Brain pericyte (primary cell): ENCODE measurements around the gene GLIPR1L2.
A peak's percentile ranks its signal among the peaks of the same experiment; 100 is the strongest.

Experiments used
- DNase-seq: peaks from one replicate; pipeline ENCODE4 v3.0.0-alpha.2; 2012; ENCODE audit warnings: low read depth, low spot score

Gene GLIPR1L2

DNA sequence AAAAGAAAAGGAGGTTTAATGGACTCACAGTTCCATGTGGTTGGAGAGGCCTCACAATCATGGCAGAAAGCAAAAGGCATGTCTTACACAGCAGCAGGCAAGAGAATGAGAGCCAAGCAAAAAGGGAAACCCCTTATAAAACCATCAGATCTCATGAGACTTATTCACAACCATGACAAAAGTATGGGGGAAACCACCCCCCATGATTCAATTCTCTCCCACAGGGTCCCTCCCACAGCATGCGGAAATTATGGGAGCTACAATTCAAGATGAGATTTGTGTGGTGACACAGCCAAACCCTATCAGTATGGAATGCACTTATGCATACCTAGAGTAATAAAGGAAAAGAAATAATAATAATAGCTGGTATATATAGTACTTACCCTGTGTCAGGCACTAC lies 85.2 kb downstream of the GLIPR1L2 start:
- DNase-seq, result no peak

DNA sequence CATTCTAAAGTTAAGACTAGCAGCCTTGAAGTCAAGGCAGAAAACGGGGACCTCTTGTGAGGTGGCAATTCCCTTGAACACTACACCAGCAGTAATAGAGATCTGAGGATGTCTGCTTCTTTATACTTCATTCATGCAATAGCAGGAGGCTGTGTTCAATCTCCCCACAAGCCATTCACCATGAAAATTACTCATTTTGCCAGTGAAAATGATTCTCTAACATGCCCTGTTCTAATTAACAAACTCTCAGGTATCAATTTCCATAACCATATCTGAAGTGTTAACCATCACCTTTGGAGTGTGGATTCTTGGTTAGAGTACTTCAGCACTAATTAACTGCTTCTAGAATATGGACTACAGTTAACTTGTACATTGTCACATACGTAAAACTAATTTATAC lies 86.2 kb downstream of the GLIPR1L2 start:
- DNase-seq, result no peak

DNA sequence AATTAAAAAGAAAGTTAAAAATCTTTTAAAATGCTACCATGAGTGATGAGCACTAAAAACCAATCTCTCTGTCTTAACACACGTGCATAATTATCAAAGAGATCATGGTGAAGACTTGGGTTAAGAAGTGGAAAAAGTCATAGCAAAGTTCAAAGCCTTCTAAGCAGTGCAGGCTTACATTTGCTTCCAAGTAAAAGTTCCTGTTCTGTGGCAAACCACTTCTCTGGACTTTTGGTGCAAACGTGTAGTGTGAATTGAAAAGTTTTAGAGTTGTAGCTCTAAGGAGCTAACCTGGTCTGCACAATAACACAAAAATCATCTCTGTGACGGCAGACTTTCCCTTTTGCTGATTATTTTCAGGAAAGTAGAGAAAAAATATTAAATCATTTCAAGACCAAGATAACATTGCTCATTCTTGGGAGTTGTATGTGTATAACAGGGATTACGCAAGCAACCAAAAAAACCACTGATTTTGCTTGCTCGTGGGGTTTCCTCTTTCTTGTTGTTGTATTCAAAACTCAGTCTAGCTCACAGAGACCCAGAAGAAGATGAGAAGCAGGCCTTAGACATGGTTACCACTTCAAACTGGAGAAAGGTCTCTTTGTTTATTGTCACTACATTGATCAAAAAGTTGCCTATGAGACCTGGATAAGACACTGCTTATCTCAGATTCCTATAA lies 87.4 kb downstream of the GLIPR1L2 start:
- no peak for DNase-seq

DNA sequence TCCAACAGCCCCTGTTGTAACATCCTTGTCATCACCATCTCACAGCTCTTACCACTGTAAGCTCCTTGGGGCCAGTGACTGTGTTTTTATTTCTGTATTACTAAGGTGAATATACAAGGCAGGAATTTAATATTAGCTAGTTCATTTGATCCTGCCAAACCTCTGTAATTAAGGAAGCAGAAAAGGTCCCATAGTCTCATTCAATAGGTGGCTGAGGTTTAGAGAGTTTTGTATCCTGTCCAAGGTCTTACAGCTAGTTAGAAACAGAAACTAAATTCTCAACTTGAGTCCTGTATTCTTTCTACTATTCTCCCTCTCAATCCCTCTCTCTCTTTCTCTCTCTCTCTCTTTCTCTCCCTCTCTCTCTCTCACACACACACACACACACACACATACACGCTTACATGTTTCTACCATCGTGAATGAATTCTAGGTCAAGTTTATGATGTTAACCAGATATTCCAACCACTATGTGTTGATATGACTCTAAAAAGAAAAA lies 89.1 kb downstream of the GLIPR1L2 start:
- no peak for DNase-seq

DNA sequence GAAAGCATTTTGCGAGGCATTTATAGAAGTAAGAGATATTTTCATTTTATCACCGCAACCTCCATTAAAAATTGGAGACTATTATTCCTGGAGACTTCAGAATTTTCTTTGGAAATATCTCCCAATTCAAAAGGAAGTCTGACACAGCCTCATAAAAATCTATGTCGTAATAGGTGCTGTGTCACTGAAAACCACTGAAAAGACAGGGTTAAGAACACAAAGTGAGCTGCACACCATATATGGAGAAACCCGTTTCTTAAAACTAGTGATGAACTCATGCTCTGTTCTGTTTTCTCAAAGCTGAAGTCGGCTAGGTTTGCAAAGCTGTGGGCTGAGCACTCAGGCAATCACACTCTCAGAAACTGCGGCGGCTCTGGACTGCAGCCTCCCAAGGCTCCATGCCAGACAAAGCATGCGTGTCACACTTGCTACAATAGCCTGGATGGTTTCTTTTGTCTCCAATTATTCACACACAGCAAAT lies 89.6 kb downstream of the GLIPR1L2 start, which contains the start of gene GLIPR1:
TSS of gene GLIPR1 (plus strand) at position 287 of the 481 bp plus-strand sequence. CDS start at position 413, 126 bp downstream.
- DNase-seq, result peak; percentile 85

DNA sequence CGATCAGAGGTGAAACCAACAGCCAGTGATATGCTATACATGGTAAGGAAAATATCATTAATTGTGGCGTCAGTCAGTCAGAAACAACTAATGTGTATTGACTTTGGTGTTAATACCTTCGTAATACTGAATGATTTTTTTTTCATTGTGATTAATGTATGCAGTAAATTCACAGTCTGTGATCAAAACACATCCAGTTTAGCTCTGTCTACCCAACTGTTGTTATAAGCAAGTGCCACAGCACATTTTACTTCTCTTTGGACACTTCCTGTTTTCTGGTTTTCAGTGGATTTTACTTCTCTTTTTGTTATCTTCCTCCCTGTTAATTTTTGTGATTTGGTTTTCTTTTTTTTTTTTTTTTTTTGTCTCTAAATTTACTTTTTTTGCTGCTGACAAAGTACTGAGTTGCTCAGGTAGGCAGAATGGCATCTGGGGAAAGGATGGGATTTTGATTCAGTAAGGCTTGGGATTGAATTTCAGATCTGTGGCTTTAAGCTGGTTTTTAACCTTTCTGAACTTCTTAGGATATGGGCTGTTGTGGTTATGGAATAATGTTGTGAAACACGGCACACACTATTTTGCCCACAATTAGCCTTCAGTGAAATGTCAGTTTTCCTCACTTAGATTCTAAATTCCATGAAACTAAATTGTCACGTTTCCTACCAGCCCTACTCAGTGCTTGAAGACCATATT lies 90.3 kb downstream of the GLIPR1L2 start:
- DNase-seq, result no peak

DNA sequence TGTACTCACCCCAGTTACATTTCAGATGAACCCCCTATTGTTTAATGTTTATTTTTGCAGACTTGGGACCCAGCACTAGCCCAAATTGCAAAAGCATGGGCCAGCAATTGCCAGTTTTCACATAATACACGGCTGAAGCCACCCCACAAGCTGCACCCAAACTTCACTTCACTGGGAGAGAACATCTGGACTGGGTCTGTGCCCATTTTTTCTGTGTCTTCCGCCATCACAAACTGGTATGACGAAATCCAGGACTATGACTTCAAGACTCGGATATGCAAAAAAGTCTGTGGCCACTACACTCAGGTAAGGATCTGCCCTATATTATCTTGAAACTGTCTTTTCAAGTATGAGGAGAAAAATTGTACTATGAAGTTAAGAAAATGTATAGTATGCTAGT lies 90.9 kb downstream of the GLIPR1L2 start:
- no peak for DNase-seq
